ENCODE results near the gene CD180.

The CD180 gene

DNA sequence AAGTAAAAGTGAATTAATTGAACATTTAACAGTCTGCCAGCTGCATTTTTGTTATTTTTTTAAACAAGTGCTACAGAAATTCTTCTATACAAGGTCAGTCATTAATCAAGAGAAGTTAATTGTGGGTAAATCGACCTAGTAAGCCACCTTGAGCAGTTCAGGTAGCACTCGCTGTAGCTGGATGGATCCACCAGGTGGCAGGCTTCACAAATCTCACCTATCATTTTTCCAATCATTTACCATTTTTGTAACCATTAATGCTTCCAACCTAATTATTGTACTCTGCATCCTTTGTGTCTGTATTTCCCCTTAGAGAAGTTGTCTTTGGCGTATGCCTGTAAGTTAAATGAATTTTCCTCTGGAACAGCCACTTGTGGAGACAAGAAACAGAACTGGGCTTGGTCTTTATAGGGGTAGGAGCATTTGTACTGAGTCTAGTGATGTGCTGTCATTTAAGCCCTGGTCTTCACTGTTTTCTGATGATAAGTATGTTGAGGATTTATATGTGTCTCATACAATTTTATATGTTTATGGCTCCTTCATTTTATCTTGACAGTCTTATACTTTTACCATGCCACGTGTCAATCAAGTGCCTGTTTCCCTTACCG is 39.5 kb downstream of the CD180 start:
- no peak for DNase-seq

DNA sequence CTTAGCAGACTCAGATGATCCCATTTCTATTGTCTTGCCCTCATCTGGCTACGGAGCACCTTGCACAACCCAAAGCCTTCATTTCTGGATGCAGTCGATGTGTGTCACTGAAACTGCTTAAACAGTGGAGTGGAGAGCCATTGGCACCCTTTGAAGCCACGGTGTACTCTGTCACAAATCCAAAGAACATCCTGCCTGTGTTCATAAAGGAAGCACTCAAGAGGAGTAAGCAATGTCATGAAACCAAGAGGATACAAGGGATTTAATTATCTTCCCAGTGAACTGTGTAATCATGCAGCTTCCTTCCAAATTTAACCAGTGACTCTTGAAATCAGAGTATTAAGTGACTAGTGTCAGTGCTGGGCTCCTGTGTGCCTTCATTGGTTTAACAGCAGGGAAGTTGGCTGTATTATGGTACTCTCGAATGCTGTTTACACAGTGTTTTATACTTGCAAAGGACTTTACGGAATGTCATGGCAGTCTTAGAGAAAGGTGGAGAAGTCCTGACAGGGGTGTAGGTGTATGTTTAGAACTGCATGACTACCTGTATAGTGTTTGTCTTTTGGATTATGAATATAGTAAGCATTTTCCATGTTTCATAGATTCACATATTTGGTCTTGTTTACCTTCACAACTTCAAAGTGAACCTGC is 41.9 kb downstream of the CD180 start:
- DNase-seq, result peak; percentile 10

GRCh38 chr5:67153292-67153691 is 43.3 kb downstream of the CD180 start:
- no peak for DNase-seq

GRCh38 chr5:67152400-67152799 is 44.2 kb downstream of the CD180 start:
- no peak for DNase-seq

- no peak for DNase-seq
Measured at GRCh38 chr5:67149951-67150523, 46.6 kb downstream of the CD180 start.

DNA sequence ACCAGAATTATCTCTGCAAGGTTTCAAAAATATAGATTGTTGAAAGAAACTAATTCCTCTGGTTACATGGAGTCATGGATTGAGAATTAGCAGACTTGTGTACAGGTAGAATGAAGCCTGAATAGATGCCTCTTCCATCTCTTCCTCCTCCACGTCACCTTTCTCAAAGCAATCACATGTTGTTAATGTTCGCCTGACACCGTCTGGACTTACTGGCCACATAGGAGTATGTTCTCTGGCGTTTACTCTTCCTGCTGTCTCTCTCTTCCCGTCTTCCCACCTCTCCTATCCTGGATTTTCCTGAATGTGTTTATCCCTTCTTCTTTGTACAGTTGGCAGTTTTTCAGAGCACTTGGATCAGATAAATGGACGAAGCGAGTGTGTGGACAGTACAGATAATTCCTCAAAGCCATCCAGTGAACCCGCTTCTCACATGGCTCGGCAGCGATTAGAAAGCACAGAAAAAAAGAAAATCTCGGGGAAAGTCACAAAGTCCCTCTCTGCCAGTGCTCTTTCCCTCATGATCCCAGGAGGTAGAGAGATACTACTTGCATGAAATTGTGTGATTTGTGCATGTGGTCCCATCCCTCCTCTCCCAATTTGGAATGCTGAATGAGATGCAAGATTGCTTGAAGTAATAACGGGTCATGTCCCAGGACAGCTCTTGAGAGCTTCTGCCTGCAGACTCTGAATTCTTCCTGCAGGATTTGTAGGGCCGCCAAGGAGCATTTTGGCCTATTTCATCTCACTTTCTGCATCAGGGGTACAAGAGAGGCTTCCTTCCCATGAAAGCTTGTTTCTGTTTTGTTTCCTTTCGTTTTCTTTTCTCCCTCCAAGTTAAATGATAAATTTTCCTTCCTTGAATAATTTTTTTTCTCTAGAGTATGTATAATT is 47.3 kb downstream of the CD180 start:
- no peak for DNase-seq

DNA sequence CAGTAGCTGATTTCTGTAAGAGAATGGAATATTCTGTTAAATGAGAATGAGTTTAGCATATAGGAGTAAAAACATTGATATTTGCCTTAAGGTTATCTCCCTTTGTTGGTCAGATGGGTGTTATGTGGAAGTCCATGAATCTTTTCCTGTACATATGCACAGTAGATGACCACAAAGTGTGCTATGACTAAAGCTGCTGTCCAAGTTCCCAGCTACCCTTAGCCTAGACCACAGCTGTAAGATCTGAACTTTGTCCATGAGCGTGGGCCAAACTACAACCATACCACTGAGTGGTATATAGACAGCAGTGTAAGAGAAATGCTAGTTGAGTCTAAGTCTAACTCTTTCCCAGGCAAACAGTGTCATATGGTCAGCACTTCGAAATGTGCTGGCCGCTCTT is 48.8 kb downstream of the CD180 start:
- no peak for DNase-seq

DNA sequence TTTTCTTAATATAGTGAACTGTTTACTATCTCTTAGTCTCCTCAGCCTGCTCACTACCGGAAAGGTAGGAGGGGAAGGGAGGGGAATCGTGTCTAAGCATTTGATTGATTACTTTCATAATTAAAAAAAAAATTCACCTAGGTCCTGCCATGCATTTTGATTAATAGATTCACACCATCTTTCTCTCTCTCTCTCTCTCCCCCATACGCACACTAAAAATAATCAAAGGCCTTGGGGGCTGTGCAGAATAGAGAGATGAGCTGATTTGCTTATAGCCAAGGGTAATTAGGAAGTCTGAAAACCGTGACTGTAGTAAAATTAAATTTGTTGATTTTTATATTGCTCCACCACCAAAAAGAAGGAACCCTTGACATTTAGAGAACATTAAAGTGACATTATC is 49.6 kb downstream of the CD180 start:
- no peak for DNase-seq

DNA sequence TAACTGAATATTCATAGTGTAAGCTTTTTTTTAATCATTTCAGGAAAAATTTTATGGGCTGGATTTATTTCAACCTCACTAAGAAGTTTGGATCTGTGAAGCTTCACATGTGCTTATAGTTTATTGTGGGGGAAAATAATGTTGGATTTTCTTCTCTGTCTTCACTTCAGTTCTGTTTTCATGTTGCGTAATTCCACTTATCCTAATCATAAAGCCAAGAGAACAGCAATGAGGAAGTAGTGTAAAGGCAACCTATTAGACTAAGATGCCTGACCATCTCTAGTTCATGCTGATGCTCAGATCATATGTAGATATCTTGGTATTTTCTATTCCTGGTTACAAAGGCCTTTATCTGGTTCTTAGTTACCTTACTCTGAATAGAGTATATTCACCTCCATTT is 50.0 kb downstream of the CD180 start:
- no peak for DNase-seq

GRCh38 chr5:67144183-67144639 is 52.4 kb downstream of the CD180 start:
- no peak for DNase-seq

DNA sequence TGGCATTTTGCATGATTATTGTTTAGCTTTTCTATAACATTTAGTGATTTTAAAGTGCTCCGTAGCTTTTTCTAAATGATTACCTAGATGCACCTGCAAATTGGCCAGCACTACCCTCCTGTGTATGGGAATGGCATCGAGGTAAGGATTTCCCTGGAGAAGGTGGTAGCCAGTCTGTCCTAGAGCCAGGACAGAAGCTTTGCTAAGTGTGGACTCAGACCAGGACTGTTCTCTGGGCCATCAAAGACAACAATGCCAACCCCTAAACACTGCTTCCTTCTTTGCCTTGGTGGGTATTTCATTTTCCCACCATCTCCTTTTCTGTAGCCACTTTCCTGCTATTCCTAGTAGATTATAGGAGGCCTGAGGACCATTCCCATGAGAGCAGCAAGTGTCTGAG is 53.0 kb downstream of the CD180 start:
- DNase-seq, result no peak

DNA sequence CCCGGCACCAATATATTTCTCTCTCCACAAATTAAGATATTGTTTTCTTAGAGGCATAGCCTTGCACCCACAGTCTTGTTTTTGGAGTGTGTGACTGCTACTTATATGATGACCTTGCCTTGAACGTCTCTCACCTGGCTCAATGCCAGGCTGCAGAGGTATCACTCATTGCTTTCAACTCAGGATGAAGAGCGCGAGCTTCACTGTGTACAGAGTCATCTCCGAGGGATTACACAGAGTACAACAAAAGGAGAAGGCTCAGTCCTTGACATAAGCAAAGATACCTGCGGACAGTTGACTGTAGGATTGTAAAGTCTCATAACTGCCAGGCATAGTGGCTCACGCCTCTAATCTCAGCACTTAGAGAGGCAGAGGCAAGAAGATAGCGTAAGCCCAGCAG is 53.8 kb downstream of the CD180 start:
- DNase-seq, result peak; percentile 12

- no peak for DNase-seq
Measured at GRCh38 chr5:67141644-67142043, 55.0 kb downstream of the CD180 start.

GRCh38 chr5:67140413-67140812 is 56.2 kb downstream of the CD180 start:
- DNase-seq, result no peak

DNA sequence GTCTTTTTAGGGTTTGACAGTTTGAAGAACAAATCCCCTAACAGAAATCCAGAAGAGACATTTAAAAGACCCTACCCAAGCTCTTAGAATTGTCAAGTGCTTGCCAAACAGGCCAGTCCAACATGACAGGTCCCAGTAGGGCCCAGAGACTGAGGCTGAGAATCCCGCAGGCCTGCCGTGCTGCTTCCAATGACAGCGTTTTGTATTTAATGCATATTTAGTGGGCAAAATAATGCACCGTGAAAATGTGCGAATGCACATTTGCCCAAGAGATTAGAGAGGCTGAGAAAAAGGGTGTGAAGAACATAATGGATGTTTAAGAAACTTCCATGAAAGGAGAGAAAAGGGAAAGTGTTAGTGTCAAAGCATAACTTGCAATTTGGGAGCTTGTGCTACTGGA is 57.6 kb downstream of the CD180 start:
- no peak for DNase-seq

DNA sequence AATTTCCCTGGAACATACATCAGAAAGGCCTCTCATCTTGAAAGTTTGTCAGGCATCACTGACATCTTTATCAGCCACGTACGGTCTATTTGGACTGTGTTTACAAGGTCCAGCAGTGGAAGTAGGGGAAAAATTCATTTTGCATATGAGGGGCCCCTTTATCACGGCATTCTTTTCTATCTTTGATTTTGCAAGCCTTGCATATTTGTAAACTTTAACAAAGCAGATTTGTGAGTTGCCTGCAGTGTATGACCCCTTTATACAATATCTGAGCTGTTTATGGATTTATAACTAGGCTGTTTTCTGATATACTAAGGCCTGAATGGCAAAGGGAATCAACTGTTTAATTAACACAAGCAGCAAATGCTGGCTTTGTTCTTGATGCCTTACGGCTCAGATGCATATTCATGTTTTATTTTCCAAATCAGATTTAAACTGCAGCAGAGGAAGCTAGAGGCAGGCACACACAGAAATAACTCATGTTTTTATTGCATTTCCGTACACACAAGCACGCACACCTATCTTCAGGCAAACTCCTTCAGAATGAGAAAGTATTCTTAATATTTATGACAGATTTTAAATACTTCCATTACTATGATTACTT is 61.1 kb downstream of the CD180 start:
- no peak for DNase-seq

- no peak for DNase-seq
Measured at GRCh38 chr5:67133776-67134175, 62.8 kb downstream of the CD180 start.

- no peak for DNase-seq
Measured at GRCh38 chr5:67133217-67133616, 63.4 kb downstream of the CD180 start.

- DNase-seq, result no peak
Measured at GRCh38 chr5:67129768-67130167, 66.8 kb downstream of the CD180 start.
